Trophoblast cell (in vitro differentiated cells and primary cell): ENCODE data around the gene PCDH7.

Source experiments
- DNase-seq, 2 donors: peaks; one replicate each; pipeline ENCODE4 v3.0.0-alpha.2; 2016
- H2AFZ ChIP-seq: 2 replicates; pipeline ENCODE4 v1.6.1; 2013; ENCODE audit warnings: low read length, moderate library complexity, mild to moderate bottlenecking; ENCODE audit not compliant: insufficient read depth, poor library complexity
- H2AK5ac ChIP-seq: 2 replicates; pipeline ENCODE4 v1.6.1; 2013; ENCODE audit warnings: mild to moderate bottlenecking, low read length
- H2BK120ac ChIP-seq: 2 replicates; pipeline ENCODE4 v1.6.1; 2013; ENCODE audit warnings: low read length, mild to moderate bottlenecking, moderate library complexity; ENCODE audit not compliant: insufficient read depth, poor library complexity
- H2BK12ac ChIP-seq: 2 replicates; pipeline ENCODE4 v1.6.1; 2013; ENCODE audit warnings: mild to moderate bottlenecking, low read length, moderate library complexity
- H2BK5ac ChIP-seq: 2 replicates; pipeline ENCODE4 v1.6.1; 2013; ENCODE audit warnings: low read length, low read depth, moderate library complexity, mild to moderate bottlenecking; ENCODE audit not compliant: poor library complexity
- H3K14ac ChIP-seq: 2 replicates; pipeline ENCODE4 v1.6.1; 2013; ENCODE audit warnings: mild to moderate bottlenecking, low read length
- H3K18ac ChIP-seq: 2 replicates; pipeline ENCODE4 v1.6.1; 2013; ENCODE audit warnings: mild to moderate bottlenecking, low read length
- H3K23ac ChIP-seq: 2 replicates; pipeline ENCODE4 v1.6.1; 2013; ENCODE audit warnings: low read length
- H3K27ac ChIP-seq: 2 replicates; pipeline ENCODE4 v1.5.1; 2013; ENCODE audit warnings: low read depth, mild to moderate bottlenecking, inconsistent platforms, low read length, moderate library complexity
- H3K27me3 ChIP-seq: 2 replicates; pipeline ENCODE4 v1.6.1; 2013; ENCODE audit warnings: inconsistent platforms, mild to moderate bottlenecking, low read length, moderate library complexity; ENCODE audit not compliant: insufficient read depth
- H3K36me3 ChIP-seq, 2 experiments: 1 replicate in 1 of 2; 2 replicates in 1 of 2; pipeline ENCODE4 v1.6.1; 2013; ENCODE audit warnings: low read length in 2 of 2, mild to moderate bottlenecking in 2 of 2, moderate library complexity in 1 of 2; ENCODE audit not compliant: insufficient read depth in 2 of 2, control insufficient read depth in 1 of 2
- H3K4ac ChIP-seq: 2 replicates; pipeline ENCODE4 v1.6.1; 2013; ENCODE audit warnings: low read depth, mild to moderate bottlenecking, low read length, moderate library complexity
- H3K4me1 ChIP-seq, 2 experiments: 1 replicate in 1 of 2; 2 replicates in 1 of 2; pipeline ENCODE4 v1.6.1; 2013; ENCODE audit warnings: low read length in 2 of 2, mild to moderate bottlenecking in 2 of 2, moderate library complexity in 1 of 2; ENCODE audit not compliant: insufficient read depth in 2 of 2, control insufficient read depth in 1 of 2
- H3K4me2 ChIP-seq: 2 replicates; pipeline ENCODE4 v1.6.1; 2013; ENCODE audit warnings: inconsistent platforms, mild to moderate bottlenecking, low read length, moderate library complexity
- H3K4me3 ChIP-seq: 2 replicates; pipeline ENCODE4 v1.5.1; 2013; ENCODE audit warnings: mild to moderate bottlenecking, low read depth, low read length, inconsistent platforms
- H3K79me1 ChIP-seq: one replicate; pipeline ENCODE4 v1.6.1; 2013; ENCODE audit warnings: low read length
- H3K79me2 ChIP-seq: 2 replicates; pipeline ENCODE4 v1.6.1; 2013; ENCODE audit warnings: low read length, mild to moderate bottlenecking; ENCODE audit not compliant: control insufficient read depth, insufficient read depth, poor library complexity
- H3K9ac ChIP-seq: 2 replicates; pipeline ENCODE4 v1.6.1; 2013; ENCODE audit warnings: mild to moderate bottlenecking, low read length
- H3K9me3 ChIP-seq: 2 replicates; pipeline ENCODE4 v1.6.1; 2013; ENCODE audit warnings: low read depth, mild to moderate bottlenecking, control low read depth, inconsistent platforms, low read length; ENCODE audit not compliant: insufficient read depth
- H4K12ac ChIP-seq: 2 replicates; pipeline ENCODE4 v1.6.1; 2013; ENCODE audit warnings: low read depth, mild to moderate bottlenecking, low read length, moderate library complexity
- H4K8ac ChIP-seq: 2 replicates; pipeline ENCODE4 v1.6.1; 2013; ENCODE audit warnings: low read depth, mild to moderate bottlenecking, low read length, moderate library complexity
- H4K91ac ChIP-seq: one replicate; pipeline ENCODE4 v1.6.1; 2013; ENCODE audit warnings: low read depth, mild to moderate bottlenecking, low read length, moderate library complexity
- WGBS: extraction: QIAGEN DNeasy Blood & Tissue Kit; methylation state at CpG from one replicate; pipeline ENCODE4 v1.1.7; 2013; ENCODE audit warnings: missing lambda C conversion rate; ENCODE audit not compliant: insufficient read length, insufficient coverage; ENCODE audit errors: extremely low coverage; 5-methylcytosine and 5-hydroxymethylcytosine counted together

The PCDH7 gene

DNA sequence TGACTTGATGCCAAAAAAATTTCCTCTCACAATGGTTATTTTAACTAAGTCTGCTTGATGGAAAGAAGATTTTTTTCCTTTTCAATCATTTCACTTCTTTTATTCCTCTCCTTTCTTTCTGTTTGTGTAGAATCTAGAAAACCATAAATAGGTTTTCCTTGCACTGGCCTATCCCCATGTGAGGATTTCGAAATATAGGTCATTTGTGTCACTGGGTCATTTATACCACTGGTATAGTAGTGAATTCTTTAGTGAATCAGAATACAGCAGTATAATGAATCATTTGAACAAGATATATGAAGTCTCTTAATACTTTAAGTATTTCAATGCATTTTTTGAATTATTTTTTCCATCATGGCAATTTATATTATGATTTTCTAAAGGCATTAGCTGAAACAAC lies 26.6 kb downstream of the PCDH7 start:
- WGBS, result no CpG with 5 or more reads among the region's 1 CpG
- no peaks in the 10 kb centered on the region for H3K9me3 ChIP-seq
- H3K4me3 ChIP-seq, result no peak overlapping the region
- no peak overlapping the region for H3K4ac ChIP-seq
- H3K9ac ChIP-seq, result no peak overlapping the region
- H2AK5ac ChIP-seq, result no peak overlapping the region
- no peak overlapping the region for H2BK5ac ChIP-seq
- H3K14ac ChIP-seq, result no peak overlapping the region
- H3K27me3 ChIP-seq, result no peaks in the 10 kb centered on the region
- H3K79me2 ChIP-seq, result no peaks in the 10 kb centered on the region
- no peak for DNase-seq
- no peak overlapping the region for H3K27ac ChIP-seq
- H3K4me2 ChIP-seq, result no peak overlapping the region
- no peak overlapping the region for H3K18ac ChIP-seq
- H2AFZ ChIP-seq, result no peak overlapping the region
- no peak overlapping the region for H4K12ac ChIP-seq
- no peaks in the 10 kb centered on the region for H3K36me3 ChIP-seq
- no peak overlapping the region for H4K8ac ChIP-seq
- no peak overlapping the region for H2BK12ac ChIP-seq
- no peak overlapping the region for H3K23ac ChIP-seq
- no peaks in the 10 kb centered on the region for H3K4me1 ChIP-seq
- H4K91ac ChIP-seq, result no peak overlapping the region
- no peaks in the 10 kb centered on the region for H3K79me1 ChIP-seq
- H2BK120ac ChIP-seq, result no peak overlapping the region

DNA sequence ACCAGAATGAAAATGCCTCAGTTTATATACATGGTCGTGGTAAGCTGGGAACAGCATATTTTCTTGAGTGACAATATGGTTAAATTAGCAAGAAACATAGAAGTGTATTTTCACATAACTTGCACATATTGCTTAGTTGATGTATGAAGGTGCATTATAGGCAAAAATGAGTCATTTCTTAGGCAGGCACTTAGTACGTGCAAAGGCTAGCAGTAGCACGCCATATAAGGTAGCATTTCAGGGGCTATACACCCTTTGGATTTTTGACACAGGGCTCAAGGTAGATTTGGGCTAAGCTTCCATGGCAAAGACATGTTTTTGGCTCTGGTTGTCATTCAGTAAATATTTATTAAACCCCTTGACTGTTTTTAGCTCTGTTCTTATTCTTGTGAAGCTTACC lies 33.1 kb downstream of the PCDH7 start:
- Histone ChIP-seq H3K14ac (peak overlapping the region; percentile 51), H3K79me2 (no peaks in the 10 kb centered on the region), H3K9me3 (no peaks in the 10 kb centered on the region), H3K9ac (no peak overlapping the region), H3K79me1 (peaks cover 5% of the 10 kb centered on the region), H3K4me2 (no peak overlapping the region), H2BK12ac (peak overlapping the region; percentile 40), H4K91ac (no peak overlapping the region), H2AFZ (no peak overlapping the region), H3K4ac (no peak overlapping the region), H3K18ac (no peak overlapping the region), H3K23ac (no peak overlapping the region), H3K36me3 (no peaks in the 10 kb centered on the region), H3K27ac (no peak overlapping the region), H3K4me3 (no peak overlapping the region), H2AK5ac (no peak overlapping the region), H4K8ac (no peak overlapping the region), H3K4me1 (peaks cover 4 to 14% of the 10 kb centered on the region in 2 experiments), H2BK5ac (no peak overlapping the region), H3K27me3 (no peaks in the 10 kb centered on the region), H4K12ac (no peak overlapping the region), H2BK120ac (no peak overlapping the region)
- peak in 1 of 2 donors; percentile 7 for DNase-seq
- WGBS, result no CpG with 5 or more reads among the region's 3 CpGs

DNA sequence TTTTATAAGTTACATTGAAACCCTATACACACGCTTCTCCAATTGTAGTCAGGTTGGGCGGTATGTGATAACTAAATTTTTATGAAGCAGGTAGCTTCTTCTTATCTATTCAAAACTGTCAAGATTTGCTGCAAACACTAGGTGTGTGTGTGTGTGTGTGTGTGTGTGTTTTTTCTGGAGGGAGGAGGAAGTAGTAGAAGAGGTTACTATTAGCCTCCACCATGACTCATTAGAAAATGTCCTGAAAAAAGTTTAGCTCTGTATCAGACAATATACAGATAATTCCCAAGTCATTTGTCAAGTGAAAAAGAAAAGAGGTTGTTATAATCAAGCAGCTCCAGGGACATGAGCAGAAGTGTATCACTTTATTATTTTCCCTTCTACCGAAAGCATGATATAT lies 33.9 kb downstream of the PCDH7 start:
- no peaks in the 10 kb centered on the region for H3K9me3 ChIP-seq
- H3K79me2 ChIP-seq, result no peaks in the 10 kb centered on the region
- DNase-seq, result no peak
- peaks cover 4 to 14% of the 10 kb centered on the region in 2 experiments for H3K4me1 ChIP-seq
- H3K27ac ChIP-seq, result no peak overlapping the region
- H3K4ac ChIP-seq, result no peak overlapping the region
- H3K23ac ChIP-seq, result no peak overlapping the region
- no peak overlapping the region for H2BK120ac ChIP-seq
- H3K79me1 ChIP-seq, result peaks cover 5% of the 10 kb centered on the region
- H3K4me2 ChIP-seq, result no peak overlapping the region
- no peak overlapping the region for H3K18ac ChIP-seq
- no peak overlapping the region for H2BK5ac ChIP-seq
- no peak overlapping the region for H3K4me3 ChIP-seq
- WGBS, result no CpG with 5 or more reads among the region's 3 CpGs
- no peak overlapping the region for H2AK5ac ChIP-seq
- H4K12ac ChIP-seq, result no peak overlapping the region
- no peak overlapping the region for H4K8ac ChIP-seq
- H3K14ac ChIP-seq, result no peak overlapping the region
- H4K91ac ChIP-seq, result no peak overlapping the region
- H3K36me3 ChIP-seq, result no peaks in the 10 kb centered on the region
- H3K27me3 ChIP-seq, result no peaks in the 10 kb centered on the region
- H3K9ac ChIP-seq, result no peak overlapping the region
- no peak overlapping the region for H2BK12ac ChIP-seq
- no peak overlapping the region for H2AFZ ChIP-seq

DNA sequence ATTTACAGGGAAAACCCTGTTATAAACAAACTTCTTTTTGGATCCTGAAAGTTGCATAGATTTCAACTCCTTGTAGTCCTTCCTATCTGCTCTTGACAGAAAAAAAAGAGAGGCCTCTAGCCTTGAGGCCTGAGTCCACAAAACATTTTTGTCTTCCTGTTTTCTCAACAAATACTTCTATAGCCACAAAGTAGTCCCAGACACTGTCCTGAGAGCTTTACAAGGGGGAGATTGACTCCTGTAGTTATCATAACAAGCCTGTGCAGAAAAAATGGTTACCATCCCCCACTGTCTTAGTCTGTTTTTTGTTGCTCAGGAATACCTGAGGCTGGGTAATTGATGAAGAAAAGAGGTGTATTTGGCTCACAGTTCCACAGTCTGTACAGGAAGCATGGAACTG lies 35.2 kb downstream of the PCDH7 start:
- no peaks in the 10 kb centered on the region for H3K27me3 ChIP-seq
- DNase-seq, result no peak
- no peaks in the 10 kb centered on the region for H3K79me2 ChIP-seq
- no peak overlapping the region for H2BK12ac ChIP-seq
- peak overlapping the region; percentile 45 for H4K8ac ChIP-seq
- peak overlapping the region; percentile 72 for H3K27ac ChIP-seq
- H3K18ac ChIP-seq, result no peak overlapping the region
- H3K4me1 ChIP-seq, result peaks cover 4 to 14% of the 10 kb centered on the region in 2 experiments
- H3K36me3 ChIP-seq, result no peaks in the 10 kb centered on the region
- no peak overlapping the region for H3K14ac ChIP-seq
- H3K9ac ChIP-seq, result no peak overlapping the region
- H2AK5ac ChIP-seq, result no peak overlapping the region
- H3K4ac ChIP-seq, result no peak overlapping the region
- no peak overlapping the region for H4K12ac ChIP-seq
- no peak overlapping the region for H3K23ac ChIP-seq
- peaks cover 5% of the 10 kb centered on the region for H3K79me1 ChIP-seq
- H2BK120ac ChIP-seq, result no peak overlapping the region
- peak overlapping the region; percentile 70 for H2BK5ac ChIP-seq
- H3K4me2 ChIP-seq, result no peak overlapping the region
- H2AFZ ChIP-seq, result no peak overlapping the region
- no peaks in the 10 kb centered on the region for H3K9me3 ChIP-seq
- H4K91ac ChIP-seq, result no peak overlapping the region
- no peak overlapping the region for H3K4me3 ChIP-seq
